Measurements from ENCODE around the gene ZNF439. TPM values are rescaled to one million over a fixed set of nuclear protein-coding genes. Genes with fewer than 3 reads are reported as not detected.
A peak's percentile ranks its signal among the peaks of the same experiment; 100 is the strongest.

Gene ZNF439
- total RNA-seq, 2 donors from 2014 or later: 0.38 to 1.4 TPM

- no peak for TF ChIP-seq CTCF (conservative IDR thresholded peaks at IDR 0.05)
- no peaks in the 10 kb centered on the region for H3K9me3 ChIP-seq (ENCODE audit: control insufficient read depth, low read length)
- peaks cover 10% of the 10 kb centered on the region for H3K36me3 ChIP-seq (ENCODE audit: control insufficient read depth, insufficient read depth, low read length)
- Mint-ChIP-seq H3K36me3 (ENCODE audit: low read depth) (peaks cover 30% of the 10 kb centered on the region), H3K4me1 (peaks cover 4% of the 10 kb centered on the region), H3K4me3 (peak overlapping the region; percentile 78), H3K9me3 (peaks cover 35% of the 10 kb centered on the region), H3K27ac (peak overlapping the region; percentile 50), H3K27me3 (ENCODE audit: insufficient read depth) (peaks cover 29% of the 10 kb centered on the region)
- H3K27me3 ChIP-seq (ENCODE audit: control insufficient read depth, insufficient read depth, low read length, poor library complexity, severe bottlenecking): no peaks in the 10 kb centered on the region
- DNase-seq: no peak
- H3K4me3 ChIP-seq (ENCODE audit: low read length): peak overlapping the region; percentile 92
- no peak overlapping the region for H3K9ac ChIP-seq (ENCODE audit: extremely low read depth, low read length, poor library complexity, severe bottlenecking)
- peak overlapping the region; percentile 42 for H3K27ac ChIP-seq (ENCODE audit: low read depth, low read length)
- WGBS, 2 experiments (ENCODE audit: insufficient coverage in 1 of 2, insufficient read length in 1 of 2): 12 to 25% methylated on average over 3 to 6 of the region's 6 CpGs
- peaks cover 4% of the 10 kb centered on the region for H3K4me1 ChIP-seq (ENCODE audit: control insufficient read depth, insufficient read depth, low read length)
Observed at GRCh38 chr19:11813703-11814028, 34.9 kb upstream of the ZNF439 start.

GRCh38 chr19:11814029-11814699 lies 34.4 kb upstream of the ZNF439 start, which contains the start of gene ZNF440:
TSS of gene ZNF440 (plus strand) at chr19:11814273. CDS start at chr19:11814448, 175 bp downstream.
- Mint-ChIP-seq H3K27ac (peak within 1 kb of the TSS; percentile 84), H3K4me1 (peaks cover 4% of the 10 kb centered on the region), H3K27me3 (ENCODE audit: insufficient read depth) (peaks cover 29% of the 10 kb centered on the region), H3K36me3 (ENCODE audit: low read depth) (peaks cover 32% of the 10 kb centered on the region), H3K4me3 (peak within 1 kb of the TSS; percentile 78), H3K9me3 (peaks cover 30% of the 10 kb centered on the region)
- Histone ChIP-seq H3K4me3 (ENCODE audit: low read length) (peak within 1 kb of the TSS; percentile 92), H3K27ac (ENCODE audit: low read depth, low read length) (peak within 1 kb of the TSS; percentile 79), H3K4me1 (ENCODE audit: control insufficient read depth, insufficient read depth, low read length) (peaks cover 4% of the 10 kb centered on the region), H3K27me3 (ENCODE audit: control insufficient read depth, insufficient read depth, low read length, poor library complexity, severe bottlenecking) (no peaks in the 10 kb centered on the region), H3K9me3 (ENCODE audit: control insufficient read depth, low read length) (no peaks in the 10 kb centered on the region), H3K9ac (ENCODE audit: extremely low read depth, low read length, poor library complexity, severe bottlenecking) (peak within 1 kb of the TSS; percentile 82), H3K36me3 (ENCODE audit: control insufficient read depth, insufficient read depth, low read length) (peaks cover 10% of the 10 kb centered on the region)
- no peak for TF ChIP-seq CTCF (conservative IDR thresholded peaks at IDR 0.05)
- peak; percentile 99 for DNase-seq
- 1% methylated on average over 16 to 55 of the region's 55 CpGs for WGBS, 2 experiments (ENCODE audit: insufficient coverage in 1 of 2, insufficient read length in 1 of 2)

GRCh38 chr19:11814700-11815035 lies 33.9 kb upstream of the ZNF439 start:
- peak overlapping the region; percentile 92 for H3K4me3 ChIP-seq (ENCODE audit: low read length)
- DNase-seq: no peak
- Mint-ChIP-seq H3K27ac (peak overlapping the region; percentile 72), H3K27me3 (ENCODE audit: insufficient read depth) (peaks cover 29% of the 10 kb centered on the region), H3K9me3 (peaks cover 26% of the 10 kb centered on the region), H3K4me1 (peaks cover 4% of the 10 kb centered on the region), H3K36me3 (ENCODE audit: low read depth) (peaks cover 34% of the 10 kb centered on the region), H3K4me3 (peak overlapping the region; percentile 78)
- WGBS, 2 experiments (ENCODE audit: insufficient coverage in 1 of 2, insufficient read length in 1 of 2): 31 to 35% methylated on average over 8 to 13 of the region's 13 CpGs
- peaks cover 15% of the 10 kb centered on the region for H3K36me3 ChIP-seq (ENCODE audit: control insufficient read depth, insufficient read depth, low read length)
- H3K4me1 ChIP-seq (ENCODE audit: control insufficient read depth, insufficient read depth, low read length): peaks cover 4% of the 10 kb centered on the region
- H3K9me3 ChIP-seq (ENCODE audit: control insufficient read depth, low read length): no peaks in the 10 kb centered on the region
- H3K27ac ChIP-seq (ENCODE audit: low read depth, low read length): no peak overlapping the region
- H3K27me3 ChIP-seq (ENCODE audit: control insufficient read depth, insufficient read depth, low read length, poor library complexity, severe bottlenecking): no peaks in the 10 kb centered on the region
- peak overlapping the region; percentile 82 for H3K9ac ChIP-seq (ENCODE audit: extremely low read depth, low read length, poor library complexity, severe bottlenecking)
- no peak for TF ChIP-seq CTCF (conservative IDR thresholded peaks at IDR 0.05)
